HG02571 (cell line): Measurements from ENCODE around the gene NUCB2.
"Not testable (repeated sequence)": the region's sequence is repeated elsewhere in the genome, so short reads cannot be mapped to it uniquely, and the experiment has no call there.

Source experiments
- ATAC-seq: cut with Tn5 transposase; IDR thresholded peaks from one replicate; pipeline ENCODE4 v1.9.1; 2021; ENCODE audit warnings: mild to moderate bottlenecking, moderate library complexity; ENCODE audit not compliant: unreplicated experiment

Gene NUCB2

DNA sequence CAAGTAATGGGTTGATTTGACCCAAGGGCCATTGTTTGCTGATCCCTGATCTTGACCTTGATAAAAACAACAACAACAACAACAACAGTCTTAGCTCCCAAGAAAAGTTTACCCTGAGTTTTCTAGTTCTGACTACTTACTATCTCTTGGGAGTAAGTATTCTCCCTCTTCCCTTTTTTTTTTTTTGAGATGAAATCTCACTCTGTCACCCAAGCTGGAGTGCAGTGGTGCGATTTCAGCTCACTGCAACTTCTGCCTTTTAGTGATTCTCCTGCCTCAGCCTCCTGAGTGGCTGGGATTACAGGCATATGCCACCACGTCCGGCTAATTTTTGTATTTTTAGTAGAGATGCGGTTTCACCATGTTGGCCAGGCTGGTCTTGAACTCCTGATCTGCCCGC, 8.0 kb upstream of the NUCB2 start:
- ATAC-seq = not testable (repeated sequence)

DNA sequence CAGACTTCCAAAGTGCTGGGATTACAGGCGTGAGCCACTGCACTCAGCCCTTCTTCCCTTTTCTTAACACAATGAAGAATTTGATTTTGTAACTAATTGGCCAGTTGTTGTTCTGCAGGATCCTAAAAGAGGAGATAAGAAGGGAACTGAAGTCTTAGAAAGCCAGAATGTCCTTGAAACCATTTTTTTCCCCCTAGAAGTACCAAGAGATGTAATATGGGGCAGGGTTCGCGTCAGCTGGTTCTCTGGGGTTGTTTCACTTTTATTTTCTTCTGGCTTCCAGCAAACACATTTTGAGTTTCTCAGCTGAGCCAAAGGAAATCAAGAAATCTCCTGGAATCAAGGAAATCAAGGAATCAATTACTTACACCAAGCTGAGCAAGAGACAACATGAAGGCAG, 7.6 kb upstream of the NUCB2 start:
- no peak for ATAC-seq

DNA sequence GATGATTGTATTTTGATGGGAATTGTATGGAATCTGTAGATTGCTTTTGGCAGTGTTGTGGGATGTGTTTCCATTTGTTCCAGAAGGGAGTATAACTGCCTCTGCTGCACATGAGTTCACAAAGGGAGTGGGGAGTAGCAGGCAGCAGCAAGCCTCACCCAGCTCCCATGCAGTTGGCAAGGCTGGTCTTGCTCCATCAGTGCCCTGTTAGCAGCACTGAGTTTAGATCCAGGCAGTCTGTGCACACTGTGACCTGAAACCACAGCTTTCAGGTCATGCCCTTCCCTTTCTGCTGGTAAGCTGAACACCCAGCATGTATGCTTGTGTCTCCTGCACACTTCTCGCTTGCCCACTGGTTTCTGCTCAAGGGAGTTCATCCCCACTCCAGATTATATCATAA, 3.7 kb upstream of the NUCB2 start:
- ATAC-seq = no peak

DNA sequence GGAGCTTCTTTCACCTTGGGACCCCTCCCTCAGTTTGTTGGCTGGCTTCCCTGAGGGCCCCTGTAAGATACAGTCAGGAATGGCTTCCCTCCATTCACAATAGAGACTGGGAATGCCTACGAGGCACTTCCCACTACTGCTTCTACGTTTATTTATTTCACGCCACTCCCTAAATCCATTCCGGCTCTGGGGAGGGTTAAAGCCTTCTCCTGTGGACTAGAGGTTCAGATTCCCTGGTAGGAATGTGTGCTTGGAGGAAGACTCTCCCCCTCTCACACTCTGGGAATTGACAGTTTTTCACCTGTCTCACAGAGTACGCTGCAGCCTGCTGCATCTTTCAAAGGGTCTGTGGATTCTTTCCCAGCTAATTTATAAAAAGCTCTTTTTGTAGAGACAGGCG, 3.3 kb upstream of the NUCB2 start:
- ATAC-seq = no peak

DNA sequence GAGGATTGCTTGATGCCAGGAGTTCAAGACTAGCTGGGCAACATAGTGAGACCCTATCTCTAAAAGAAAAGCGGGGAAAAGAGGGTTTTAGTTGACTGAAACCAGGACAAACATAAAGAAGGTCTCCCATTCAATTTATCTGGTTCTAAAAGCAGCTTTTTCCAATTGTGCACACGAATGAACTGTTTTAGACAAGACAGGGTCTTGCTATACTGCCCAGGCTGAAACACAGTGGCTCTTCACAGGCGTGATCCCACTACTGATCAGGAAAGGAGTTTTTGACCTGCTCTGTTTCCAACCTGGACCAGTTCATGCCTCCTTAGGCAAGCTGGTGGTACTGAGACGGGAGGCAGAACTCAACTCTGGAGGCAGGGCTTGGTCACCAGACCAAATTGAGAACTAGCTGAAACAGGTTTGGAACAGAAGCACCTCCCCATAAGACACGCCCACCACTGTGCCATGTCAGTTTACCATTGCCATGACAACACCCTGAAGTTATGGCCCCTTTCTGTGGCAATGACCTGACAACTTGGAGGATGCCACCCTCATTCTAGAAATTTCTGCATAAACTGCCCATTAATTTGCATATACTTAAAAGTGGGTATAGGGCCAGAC, 2.8 kb upstream of the NUCB2 start:
- no peak for ATAC-seq

DNA sequence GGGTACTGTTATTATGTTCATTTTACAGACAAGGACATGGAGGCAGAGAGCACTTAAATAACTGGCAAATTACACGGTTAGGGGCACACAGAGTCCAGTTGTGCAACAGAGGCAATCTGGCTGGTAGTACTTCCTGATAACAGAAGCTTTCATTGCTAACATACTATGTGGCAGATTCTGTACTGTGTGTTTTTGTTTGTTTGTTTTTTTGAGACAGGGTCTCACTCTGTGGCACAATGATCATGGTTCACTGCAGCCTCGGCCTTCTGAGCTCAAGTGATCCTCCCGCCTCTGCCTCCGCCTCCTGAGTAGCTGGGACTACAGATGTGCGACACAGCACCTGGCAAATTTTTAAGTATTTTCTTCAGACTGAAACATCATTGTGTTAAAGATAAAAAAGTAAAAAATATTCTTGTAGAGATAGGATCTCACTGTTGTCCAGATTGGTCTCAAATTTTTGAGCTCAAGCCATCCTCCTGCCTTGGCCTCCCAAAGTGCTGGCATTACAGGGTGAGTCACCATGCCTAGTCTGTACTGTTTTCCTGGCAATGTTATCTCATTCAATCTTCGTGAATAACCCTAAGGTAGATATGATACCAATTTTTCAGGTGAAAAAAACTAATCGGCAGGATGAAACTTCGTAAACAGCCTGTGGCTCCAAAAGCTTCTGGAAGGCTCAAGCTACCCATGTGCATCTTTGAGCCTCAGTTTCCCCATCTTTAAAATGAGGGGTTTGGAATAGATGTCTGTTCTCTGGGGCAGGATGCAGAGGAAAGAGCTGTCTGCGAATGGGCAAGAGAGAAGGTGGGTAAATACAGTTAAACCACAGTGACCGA, 921 bp upstream of the NUCB2 start:
- no peak for ATAC-seq

DNA sequence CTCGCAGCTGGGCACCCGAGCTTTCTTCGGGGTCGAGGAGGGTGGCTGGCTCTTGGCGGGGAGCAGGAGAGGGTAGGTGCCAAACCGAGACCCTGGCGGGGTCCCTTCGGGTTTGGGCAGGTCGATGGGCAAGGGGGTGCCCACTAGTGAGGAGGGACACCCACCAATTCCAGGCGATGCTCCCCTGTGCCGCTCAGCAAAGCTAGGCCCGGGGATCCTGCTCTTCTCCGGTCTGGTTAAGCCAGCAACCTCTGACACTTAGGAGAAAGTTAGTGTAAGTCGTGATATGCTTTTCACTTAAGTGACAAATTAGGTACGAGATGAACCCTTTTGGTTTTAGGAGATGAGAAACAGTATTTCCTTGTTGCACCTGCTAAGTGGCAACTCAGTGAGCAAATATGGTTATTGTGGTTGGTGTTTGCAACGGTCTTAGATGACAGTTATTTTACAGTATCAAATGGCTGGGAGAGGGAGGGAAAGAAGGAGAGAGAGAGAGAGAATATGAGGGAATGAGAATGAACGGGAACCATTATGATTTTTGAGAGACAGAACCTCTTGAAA, 565 bp downstream of the NUCB2 start:
- peak; percentile 26 for ATAC-seq

DNA sequence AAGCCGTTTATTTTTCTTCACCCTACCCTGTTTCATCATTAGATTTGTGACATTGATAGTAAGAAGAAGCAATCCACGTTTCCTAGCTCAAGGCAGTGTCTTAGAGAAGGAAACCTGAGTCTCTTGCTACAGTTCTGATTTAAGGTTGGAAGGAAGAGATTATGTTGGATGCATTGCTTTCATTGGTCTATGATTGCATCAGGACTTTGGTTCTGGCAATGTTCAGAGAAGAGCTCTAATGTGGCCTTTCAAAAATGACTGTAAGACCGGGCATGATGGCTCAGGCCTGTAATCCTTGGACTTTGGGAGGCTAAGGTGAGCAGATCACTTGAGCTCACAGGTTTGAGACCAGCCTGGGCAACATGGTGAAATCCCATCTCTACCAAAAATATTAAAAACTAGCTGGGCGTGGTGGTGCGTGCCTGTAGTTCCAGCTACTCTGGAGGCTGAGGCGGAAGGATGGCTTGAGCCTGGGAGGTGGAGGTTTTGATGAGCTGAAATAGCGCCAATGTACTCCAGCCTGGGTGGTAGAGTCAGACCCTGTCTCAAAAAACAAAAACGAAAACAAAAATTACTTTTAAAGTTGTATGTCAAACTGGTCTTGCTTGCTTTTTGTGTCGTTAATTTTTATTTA, 4.1 kb downstream of the NUCB2 start:
- ATAC-seq = no peak

DNA sequence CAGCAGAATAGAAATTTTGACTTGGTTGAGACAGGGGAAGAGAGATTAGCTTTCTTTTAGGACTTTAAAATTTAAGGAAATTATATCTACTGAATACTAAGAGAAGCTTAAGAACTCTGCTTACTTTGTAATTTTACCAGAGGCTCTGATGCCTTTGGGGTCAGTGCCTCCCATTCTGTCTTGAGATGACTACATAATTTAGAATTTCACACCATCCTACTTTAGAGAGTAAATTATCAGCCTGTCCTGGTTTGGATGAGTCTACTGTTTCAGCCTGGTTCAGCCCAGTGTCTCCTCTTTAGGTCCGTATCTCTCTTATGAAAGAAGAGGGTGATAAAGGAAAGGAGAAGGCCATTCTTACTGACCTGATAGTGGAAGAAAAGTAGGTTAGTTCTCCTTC, 9.8 kb downstream of the NUCB2 start:
- no peak for ATAC-seq

DNA sequence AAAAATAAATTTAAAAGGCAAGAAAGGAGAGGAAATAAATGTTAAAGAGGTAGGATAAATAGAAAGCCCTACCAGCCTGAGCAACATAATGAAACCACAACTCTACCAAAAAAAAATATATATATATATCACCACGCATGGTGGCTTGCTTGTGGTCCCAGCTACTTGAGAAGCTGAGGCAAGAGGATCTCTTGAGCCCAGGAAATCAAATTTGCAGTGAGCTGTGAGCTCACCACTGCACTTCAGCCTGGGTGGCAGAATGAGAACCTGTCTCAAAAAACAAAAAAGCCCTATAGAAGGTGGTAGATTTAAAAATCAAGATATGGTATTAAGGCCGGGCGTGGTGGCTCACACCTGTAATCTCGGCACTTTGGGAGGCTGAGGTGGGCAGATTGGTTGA, 10.5 kb downstream of the NUCB2 start:
- no peak for ATAC-seq

DNA sequence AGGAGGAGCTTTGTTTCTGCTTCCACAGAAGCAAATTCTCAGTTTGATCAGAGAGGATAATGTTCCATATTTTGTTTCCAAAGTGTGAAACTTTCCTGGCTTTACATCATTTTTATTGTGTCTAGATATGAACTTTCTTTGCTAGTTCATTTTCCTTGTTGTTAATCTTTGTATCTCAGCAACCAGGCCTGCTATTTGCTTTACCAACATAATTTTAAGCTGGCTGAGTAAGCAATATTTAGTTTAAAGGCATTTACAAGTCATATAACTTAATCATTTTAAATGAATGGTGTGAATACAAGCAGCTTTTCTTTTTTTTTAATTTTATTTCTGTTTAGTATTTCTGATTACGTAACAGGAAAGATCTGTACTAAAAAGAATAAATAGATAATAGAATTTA, 15.2 kb downstream of the NUCB2 start:
- no peak for ATAC-seq

DNA sequence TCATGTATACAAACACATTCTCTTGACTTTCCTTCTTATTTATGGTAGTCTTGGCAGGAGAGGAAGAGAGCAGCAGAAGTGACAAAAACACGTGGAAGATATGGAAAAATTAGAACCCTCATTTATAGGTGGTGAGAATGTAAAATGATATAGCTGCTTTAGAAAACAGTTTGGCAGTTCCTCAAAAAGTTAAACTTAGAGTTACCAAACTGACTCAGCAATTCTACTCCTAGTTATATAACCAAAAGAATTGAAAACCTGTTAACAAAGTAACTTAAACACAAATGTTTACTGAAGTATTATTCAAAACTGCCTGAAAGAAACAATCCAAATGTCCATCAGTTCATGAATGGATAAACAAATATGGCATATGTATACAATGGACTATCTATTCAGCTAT, 16.8 kb downstream of the NUCB2 start:
- ATAC-seq = no peak

DNA sequence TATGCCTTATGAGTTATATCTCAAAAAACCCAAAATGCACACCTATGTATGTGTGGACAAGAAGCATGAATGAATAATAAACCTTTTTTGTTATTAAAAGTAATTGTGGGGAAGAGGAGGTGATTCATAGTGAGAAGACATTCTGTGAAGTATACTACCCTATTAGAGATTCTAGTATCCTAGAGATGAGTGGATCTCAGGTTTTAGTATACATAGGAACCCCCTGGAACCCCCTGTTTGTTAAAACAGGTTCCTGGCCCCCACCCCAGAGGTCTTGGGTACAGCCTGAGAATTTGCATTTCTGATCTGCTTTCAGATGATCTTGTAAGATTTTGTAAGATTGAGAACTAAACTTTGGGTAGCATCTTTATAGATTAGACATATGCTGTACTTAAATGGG, 17.5 kb downstream of the NUCB2 start:
- no peak for ATAC-seq

DNA sequence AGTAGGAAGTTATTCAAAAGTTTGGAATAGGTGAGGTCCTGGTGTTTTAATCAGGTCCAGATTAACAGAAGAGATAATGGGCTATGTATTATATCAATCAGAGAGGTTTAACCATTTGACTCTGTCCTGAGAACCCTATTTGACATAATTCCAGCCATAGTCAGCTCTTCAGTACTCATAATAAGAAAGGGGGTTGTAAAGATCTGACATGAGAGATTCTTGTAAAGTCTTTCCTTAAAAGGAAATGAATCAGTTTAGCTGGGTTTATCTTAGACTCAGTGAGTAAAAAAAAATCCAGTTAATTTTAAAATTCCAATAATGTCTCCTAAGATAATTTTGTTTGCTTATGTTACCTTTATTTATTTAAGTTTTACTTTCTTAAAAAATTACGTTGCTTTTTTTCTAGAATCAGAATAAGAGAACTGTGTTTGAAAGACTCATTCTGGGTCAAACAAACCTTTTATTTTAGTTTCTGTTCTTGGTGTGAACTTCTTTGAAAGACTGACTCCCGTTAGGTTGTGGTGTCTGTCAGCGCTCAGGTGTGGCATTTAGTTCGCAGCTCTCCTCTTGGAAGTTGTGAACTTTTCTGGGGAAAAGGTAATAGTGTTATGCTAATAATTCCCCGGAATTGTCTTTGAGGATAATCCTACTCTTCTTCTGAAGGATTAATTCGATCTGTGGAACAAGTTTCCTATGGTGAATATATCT, 20.5 kb downstream of the NUCB2 start:
- no peak for ATAC-seq

DNA sequence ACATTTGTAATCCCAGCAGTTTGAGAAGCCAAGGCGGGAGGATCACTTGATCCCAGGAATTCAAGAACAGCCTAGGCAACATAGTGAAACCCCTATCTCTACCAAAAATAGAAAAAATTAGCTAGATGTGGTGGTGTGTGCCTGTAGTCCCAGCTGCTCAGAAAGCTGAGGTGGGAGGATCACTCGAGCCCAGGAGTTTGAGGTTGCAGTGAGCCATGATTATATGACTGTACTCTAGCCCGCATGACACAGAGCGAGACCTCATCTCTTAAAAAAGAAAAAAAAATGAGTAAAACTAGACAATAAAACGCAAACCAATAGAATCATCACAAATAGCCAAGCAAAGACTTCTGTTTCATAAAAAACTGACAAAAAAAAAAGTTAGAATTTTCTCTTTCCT, 21.8 kb downstream of the NUCB2 start:
- ATAC-seq = peak; percentile 80

DNA sequence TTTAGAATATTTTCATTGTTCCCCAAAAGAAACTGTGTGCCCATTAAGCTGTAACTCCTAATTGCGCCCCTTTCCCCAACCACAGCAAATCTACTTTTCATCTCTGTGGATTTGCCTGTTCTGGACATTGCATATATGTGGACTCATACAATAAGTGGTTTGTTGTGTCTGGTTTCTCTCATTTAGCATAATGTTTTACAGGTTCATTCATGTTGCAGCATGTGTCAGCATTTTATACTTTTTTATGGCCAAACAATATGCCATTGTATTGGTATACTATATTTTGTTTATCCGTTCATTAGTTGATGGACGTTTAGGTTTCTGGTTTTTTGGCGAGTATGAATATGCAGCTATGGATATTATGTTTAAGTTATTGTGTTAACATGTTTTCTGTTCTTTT, 23.8 kb downstream of the NUCB2 start:
- no peak for ATAC-seq

DNA sequence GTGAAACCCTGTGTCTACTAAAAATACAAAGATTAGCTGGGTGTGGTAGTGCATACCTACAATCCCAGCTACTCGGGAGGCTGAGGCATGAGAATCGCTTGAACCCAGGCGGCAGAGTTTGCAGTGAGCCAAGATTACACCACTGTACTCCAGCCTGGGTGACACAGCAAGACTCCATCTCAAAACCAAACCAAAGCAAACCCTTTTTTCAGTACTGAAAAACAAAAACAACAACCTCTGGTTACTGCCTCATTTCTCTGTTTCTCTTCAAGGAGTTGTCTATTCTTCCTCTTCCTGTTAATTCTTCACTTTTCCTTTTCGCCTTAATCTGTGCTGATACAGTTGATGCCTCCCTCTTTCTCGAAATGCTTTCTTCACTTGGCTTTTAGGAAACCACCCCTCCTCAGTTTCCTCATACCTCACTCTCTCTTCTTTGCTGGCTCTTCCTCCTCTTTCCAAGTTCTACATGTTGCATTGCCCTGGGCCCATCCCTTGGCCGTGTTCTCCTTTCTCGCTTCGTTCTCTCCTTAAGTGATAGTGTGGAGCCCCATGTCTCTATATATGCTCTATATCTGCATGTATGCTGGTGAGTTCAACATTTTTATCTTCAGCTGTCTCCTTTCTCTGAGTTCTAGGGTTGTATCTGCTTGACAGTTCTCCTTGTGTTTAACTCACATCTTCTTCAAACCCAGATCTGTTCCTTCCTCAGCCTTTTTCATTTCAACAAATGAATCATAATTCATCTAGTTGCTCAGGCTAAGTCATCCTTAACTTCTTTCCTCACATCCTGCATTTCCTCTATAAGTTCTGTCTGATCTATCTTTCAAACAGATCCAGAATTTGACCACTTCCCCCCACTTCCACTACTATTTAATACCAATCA, 37.1 kb downstream of the NUCB2 start:
- ATAC-seq = no peak

DNA sequence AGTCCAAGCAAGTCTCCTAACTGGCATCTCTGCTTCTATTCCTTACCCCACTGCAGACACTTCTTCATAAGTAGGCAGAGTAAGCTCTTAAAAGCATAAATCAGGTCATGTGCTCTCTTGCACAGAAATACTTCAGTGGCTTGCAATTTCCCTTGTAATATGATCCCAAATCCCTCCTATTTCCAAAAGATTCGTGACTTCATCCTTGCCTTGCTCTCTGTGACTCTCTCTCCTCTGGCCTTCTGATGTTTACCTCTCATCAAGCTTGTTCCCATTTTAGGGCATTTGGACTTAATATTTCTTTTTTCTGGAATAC, 37.7 kb downstream of the NUCB2 start:
- ATAC-seq = no peak

DNA sequence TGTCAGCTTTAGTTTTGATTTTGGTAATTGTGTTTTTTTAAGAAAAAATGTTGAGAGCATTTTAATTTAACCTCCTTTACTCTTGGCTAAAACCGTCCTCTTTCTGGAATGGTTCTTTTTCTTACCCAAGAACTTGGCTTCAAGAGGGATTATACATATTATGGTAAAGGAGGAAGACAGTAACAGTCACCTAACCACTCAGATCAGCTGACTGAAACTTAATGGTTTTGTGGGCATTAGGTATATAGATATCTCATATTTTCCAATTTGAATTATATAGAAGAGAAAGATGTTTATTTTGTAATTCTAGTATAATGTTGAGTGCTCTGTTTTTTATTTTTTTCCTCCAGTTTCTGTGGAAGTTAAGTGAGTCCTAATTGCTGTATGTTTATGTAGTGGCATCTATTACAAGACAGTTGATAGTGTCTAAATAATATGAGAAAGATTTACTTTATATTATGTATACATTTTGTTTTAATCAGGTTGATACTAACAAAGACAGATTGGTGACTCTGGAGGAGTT, 38.4 kb downstream of the NUCB2 start:
- ATAC-seq = no peak

DNA sequence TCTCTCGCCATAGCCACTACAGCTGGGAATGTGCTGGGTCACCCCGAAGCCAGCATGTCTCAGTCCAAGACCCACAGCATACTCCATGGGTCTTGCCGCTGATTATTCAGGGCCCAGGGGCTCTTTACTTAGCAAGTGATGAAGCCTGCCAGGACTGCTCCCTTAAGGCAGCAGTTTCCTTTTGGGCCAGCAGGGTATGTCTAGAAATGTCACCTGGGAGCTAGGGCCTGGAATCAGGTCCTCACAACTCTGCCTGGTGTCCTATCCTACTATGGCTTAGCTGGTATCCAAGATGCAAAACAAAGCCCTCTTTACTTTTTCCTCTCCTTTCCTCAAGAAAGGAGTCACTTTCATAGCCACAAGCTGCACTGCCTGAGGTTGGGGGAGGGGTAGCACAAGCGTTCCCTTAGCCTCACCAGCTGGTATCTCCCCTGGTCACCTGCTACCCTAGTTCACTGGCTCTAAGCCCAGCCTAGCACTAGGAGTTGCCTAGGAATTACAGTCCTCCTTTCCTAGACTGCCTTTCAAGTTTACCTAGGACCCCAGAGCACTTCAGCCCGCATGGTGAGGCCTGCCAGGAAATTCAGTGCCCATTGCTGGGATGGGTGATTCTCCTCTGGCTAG, 52.4 kb downstream of the NUCB2 start:
- no peak for ATAC-seq
